ENCODE results near the gene ETV3L.
"Not testable (repeated sequence)": the region's sequence is repeated elsewhere in the genome, so short reads cannot be mapped to it uniquely, and the experiment has no call there.

The ETV3L gene

GRCh38 chr1:157105988-157106812 is 6.6 kb upstream of the ETV3L start:
- no peak for TF ChIP-seq CTCF (conservative IDR thresholded peaks at IDR 0.05; ENCODE audit: low read depth, low read length)
- H3K4me3 ChIP-seq (ENCODE audit: low read length): no peak overlapping the region
- peak; percentile 21 for DNase-seq (ENCODE audit: low read depth)

- TF ChIP-seq CTCF (conservative IDR thresholded peaks at IDR 0.05; ENCODE audit: low read depth, low read length): no peak
- no peak for DNase-seq (ENCODE audit: low read depth)
- no peak overlapping the region for H3K4me3 ChIP-seq (ENCODE audit: low read length)
These were observed 5.8 kb upstream of the ETV3L start for GRCh38 chr1:157105298-157105987.

DNA sequence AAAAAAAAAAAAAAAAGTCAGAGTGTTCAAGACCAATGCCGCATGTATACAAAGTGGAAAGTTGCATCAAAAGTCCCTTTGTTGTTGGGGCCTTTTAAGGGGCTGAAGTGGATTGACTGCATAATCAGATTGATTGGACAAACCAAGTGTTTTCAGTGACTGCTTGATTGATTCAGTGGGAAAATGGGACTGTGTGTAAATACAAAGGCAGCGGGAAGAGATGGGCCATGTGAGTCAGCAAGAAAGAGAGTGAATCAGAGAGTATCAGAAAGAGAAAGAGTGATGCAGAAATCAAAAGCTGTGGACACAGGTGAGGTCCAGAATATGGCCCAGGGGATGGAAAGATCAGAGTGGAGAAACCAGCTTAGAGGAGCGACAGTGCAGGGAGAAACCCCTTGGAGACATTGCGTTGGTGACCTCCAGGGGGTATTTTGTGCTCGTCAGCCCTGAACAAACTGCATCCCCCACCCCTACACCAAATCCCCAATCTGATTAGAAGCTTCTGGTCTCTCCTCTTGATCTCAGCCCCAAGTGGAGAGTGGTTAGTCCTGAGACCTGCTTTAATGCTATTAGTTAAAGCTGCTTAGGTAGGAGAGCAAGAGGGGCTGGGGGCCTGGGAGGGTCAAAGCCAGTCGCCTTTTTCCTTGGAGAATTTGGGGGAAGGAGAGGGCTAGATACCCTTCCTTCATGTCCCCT is 5.1 kb upstream of the ETV3L start:
- H3K4me3 ChIP-seq (ENCODE audit: low read length): no peak overlapping the region
- TF ChIP-seq CTCF (conservative IDR thresholded peaks at IDR 0.05; ENCODE audit: low read depth, low read length): peak; percentile 8
- DNase-seq (ENCODE audit: low read depth): no peak

DNA sequence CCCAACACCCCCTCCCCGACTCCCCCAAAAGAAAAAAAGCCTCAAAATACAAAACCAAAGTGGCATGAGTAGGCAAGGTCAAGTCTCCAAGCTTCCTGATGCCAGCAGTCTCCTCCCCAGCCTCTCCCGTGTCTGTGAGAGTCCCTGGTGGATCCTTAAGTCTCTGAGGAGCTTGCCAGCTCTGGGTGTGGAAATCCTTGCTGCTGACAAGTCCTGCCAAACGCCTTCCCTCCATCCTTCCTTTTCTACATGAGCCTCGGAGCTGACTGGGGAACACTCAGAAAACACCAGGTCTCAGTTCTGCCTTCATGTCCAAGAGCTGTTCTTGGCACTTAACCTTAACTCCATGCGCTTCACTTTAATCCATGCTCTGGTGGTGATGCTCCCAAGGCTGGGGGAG is 3.7 kb upstream of the ETV3L start:
- H3K4me3 ChIP-seq (ENCODE audit: low read length): no peak overlapping the region
- DNase-seq (ENCODE audit: low read depth): no peak
- no peak for TF ChIP-seq CTCF (conservative IDR thresholded peaks at IDR 0.05; ENCODE audit: low read depth, low read length)

- no peak overlapping the region for H3K4me3 ChIP-seq (ENCODE audit: low read length)
- no peak for TF ChIP-seq CTCF (conservative IDR thresholded peaks at IDR 0.05; ENCODE audit: low read depth, low read length)
- DNase-seq (ENCODE audit: low read depth): no peak
These were observed 1.5 kb upstream of the ETV3L start for GRCh38 chr1:157101149-157101548.

GRCh38 chr1:157098987-157099632 is 498 bp downstream of the ETV3L start:
- not testable (repeated sequence) for H3K4me3 ChIP-seq (ENCODE audit: low read length); DNase-seq (ENCODE audit: low read depth)

- H3K4me3 ChIP-seq (ENCODE audit: low read length): no peak overlapping the region
- DNase-seq (ENCODE audit: low read depth): no peak
- TF ChIP-seq CTCF (conservative IDR thresholded peaks at IDR 0.05; ENCODE audit: low read depth, low read length): no peak
These were observed 1.1 kb downstream of the ETV3L start for GRCh38 chr1:157098519-157098918.
